ENCODE data around the gene SCYL2. TPM values are rescaled to one million over a fixed set of nuclear protein-coding genes. Genes with fewer than 3 reads are reported as not detected.

Gene SCYL2
- total RNA-seq, 4 donors from 2014 or later: 28.9 to 44.9 (median 33.3) TPM

DNA sequence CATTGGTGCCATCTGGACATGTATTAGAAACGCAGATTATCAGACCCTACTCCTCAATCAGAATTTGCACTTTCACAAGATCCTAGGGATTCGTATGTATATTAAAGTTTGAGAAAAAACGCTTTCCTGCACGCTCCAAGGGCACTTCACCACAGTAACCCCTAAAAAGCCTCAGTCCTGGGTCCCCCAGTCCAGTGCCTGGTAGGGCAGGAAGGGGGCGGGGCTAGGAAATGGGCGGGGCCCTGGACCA is 467 bp upstream of the SCYL2 start:
- intact Hi-C loops (cut with DNase I; ENCODE audit: low total_unique reads) (loop anchor here (1.0 to 10.0 kb wide), 4 partner anchors 66 to 1014 kb away; partner anchors contain the start of genes ACTR6, GAS2L3 and UTP20), in situ Hi-C loops (cut with MboI; ENCODE audit: low sequenced_read_pairs in 4 of 4) (no loop called here)
- no peaks in the 10 kb centered on the region for H3K36me3 ChIP-seq
- DNase-seq (peak; percentile 80 to 86), ATAC-seq (peak in 1 of 2 donors; percentile 82)
- peak overlapping the region; percentile 84 to 98 (median 86) for H3K4me3 ChIP-seq
- H3K9me3 ChIP-seq: no peaks in the 10 kb centered on the region
- peaks cover 24% of the 10 kb centered on the region in 2 donors for H3K4me1 ChIP-seq
- TF ChIP-seq POLR2A (IDR thresholded peaks at IDR 0.05): no peak
- TF ChIP-seq, protein P1, sequence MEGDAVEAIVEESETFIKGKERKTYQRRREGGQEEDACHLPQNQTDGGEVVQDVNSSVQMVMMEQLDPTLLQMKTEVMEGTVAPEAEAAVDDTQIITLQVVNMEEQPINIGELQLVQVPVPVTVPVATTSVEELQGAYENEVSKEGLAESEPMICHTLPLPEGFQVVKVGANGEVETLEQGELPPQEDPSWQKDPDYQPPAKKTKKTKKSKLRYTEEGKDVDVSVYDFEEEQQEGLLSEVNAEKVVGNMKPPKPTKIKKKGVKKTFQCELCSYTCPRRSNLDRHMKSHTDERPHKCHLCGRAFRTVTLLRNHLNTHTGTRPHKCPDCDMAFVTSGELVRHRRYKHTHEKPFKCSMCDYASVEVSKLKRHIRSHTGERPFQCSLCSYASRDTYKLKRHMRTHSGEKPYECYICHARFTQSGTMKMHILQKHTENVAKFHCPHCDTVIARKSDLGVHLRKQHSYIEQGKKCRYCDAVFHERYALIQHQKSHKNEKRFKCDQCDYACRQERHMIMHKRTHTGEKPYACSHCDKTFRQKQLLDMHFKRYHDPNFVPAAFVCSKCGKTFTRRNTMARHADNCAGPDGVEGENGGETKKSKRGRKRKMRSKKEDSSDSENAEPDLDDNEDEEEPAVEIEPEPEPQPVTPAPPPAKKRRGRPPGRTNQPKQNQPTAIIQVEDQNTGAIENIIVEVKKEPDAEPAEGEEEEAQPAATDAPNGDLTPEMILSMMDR (IDR thresholded peaks at IDR 0.05 in 4 of 5, conservative IDR thresholded peaks at IDR 0.05 in 1 of 5): no peak
- H3K27me3 ChIP-seq: no peaks in the 10 kb centered on the region
- H3K27ac ChIP-seq: peak overlapping the region; percentile 91 to 96 (median 95)

DNA sequence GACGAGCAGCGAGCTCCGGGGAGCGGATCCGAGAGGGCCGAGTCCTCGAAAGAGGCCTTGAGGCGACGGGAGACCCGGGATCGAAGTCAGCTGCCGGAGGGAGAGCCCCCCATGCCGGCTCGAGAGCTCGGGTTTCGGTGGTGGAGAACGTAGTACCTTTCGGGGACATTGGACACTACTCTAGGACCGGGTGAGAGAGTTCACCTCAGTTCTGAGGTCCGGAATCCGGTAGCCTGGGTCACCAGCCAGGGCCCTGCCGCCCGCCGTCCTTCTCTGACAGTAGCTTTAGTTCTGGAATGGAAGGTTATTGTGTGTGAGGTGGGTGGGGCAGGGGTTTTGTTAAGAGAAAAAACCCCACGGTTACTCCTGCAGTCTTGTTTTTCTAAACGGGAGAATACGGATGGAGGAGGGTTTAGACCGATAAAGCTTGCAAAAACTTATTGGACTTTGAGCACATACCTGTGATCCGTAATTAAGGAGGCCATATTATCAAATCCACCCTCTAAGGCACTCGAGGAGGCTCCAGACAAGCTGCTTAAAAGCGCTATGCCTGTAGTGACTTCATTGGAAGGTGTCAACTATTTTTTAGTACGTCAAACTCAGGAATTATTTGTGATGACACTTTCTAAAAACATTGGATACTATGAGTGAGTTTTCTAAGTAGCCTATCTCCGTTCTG is 765 bp downstream of the SCYL2 start:
- Histone ChIP-seq H3K4me3 (peak overlapping the region; percentile 84 to 98 (median 86)), H3K4me1 (peaks cover 24% of the 10 kb centered on the region in 2 donors), H3K36me3 (no peaks in the 10 kb centered on the region), H3K27ac (peak overlapping the region; percentile 91 to 96 (median 95)), H3K27me3 (no peaks in the 10 kb centered on the region), H3K9me3 (no peaks in the 10 kb centered on the region)
- in situ Hi-C loops (cut with MboI; ENCODE audit: low sequenced_read_pairs in 4 of 4) (no loop called here), intact Hi-C loops (cut with DNase I; ENCODE audit: low total_unique reads) (loop anchor here (2.0 to 10.0 kb wide), 4 partner anchors 33 to 1013 kb away; partner anchors contain the start of genes ACTR6, GAS2L3 and UTP20)
- DNase-seq (peak; percentile 3 to 21), ATAC-seq (peak; percentile 16 to 32)
- TF ChIP-seq, protein P1 (IDR thresholded peaks at IDR 0.05 in 4 of 5, conservative IDR thresholded peaks at IDR 0.05 in 1 of 5): no peak
- TF ChIP-seq POLR2A (IDR thresholded peaks at IDR 0.05): peak in 1 of 2 donors; percentile 20

DNA sequence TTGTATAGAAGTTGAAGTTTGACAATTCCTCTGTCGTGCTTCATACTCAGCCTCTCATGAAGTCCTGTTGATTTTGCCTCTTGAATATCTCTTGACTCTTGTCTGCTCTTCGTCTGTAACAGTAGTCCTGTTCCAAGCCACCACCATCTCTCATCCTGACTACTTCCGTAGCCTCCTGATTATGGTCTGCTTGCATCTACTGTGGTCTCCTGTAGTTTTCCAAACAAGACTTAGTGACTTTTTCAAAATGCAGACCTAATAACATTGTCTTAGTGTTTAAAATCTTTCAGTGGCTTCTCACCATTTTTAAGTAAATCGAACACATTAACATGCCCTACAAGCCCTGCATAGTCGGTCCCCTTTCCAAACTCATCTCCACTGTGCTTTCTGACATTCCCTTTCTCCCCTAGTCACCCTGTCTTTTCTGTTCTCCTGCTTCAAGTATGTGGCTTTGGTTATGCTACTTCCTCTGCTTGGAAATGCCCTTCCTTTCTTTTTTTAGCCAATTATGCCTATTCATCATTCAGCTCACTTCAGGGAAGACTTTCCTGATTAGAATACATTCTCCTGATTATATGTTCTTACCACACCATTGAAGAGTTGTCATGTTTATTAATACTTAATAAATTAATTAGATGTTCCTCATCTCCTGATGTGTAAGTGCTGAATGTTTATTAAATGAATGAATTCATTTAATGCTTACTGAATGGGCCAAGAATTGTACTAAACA is 2.0 kb downstream of the SCYL2 start:
- Histone ChIP-seq H3K9me3 (no peaks in the 10 kb centered on the region), H3K4me1 (peaks cover 24 to 28% of the 10 kb centered on the region in 2 donors), H3K36me3 (no peaks in the 10 kb centered on the region), H3K27ac (peak overlapping the region in 3 of 4 donors; percentile 91 to 96 (median 94)), H3K27me3 (no peaks in the 10 kb centered on the region), H3K4me3 (peak overlapping the region; percentile 84 to 98 (median 86))
- intact Hi-C loops (cut with DNase I; ENCODE audit: low total_unique reads): loop anchor here (2.0 to 10.0 kb wide), 2 partner anchors 34 to 306 kb away; partner anchors contain the start of gene GAS2L3
- in situ Hi-C loops (cut with MboI; ENCODE audit: low sequenced_read_pairs in 4 of 4): no loop called here
- ATAC-seq (no peak), DNase-seq (no peak)
- no peak for TF ChIP-seq POLR2A (IDR thresholded peaks at IDR 0.05)
- TF ChIP-seq, protein P1 (IDR thresholded peaks at IDR 0.05 in 4 of 5, conservative IDR thresholded peaks at IDR 0.05 in 1 of 5): no peak

DNA sequence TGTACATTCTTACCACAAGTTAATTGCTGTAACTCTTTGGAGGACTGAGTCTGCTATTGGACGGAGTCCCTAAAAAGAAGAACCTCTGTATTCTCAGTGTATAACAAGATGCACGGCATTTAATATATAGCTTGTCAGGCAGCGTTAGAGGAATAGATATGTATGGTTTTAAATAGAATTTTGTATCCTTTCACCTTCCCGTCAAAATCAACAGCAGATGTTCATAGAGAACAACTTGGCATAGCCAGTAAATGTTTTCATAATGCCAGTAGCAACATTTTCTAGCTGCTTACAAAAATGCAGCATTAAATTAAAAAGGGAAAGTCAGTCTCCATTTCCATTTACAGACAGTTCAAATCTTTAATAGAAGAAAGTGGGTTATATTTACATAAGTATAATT is 6.8 kb downstream of the SCYL2 start:
- no peak overlapping the region for H3K4me3 ChIP-seq
- TF ChIP-seq POLR2A (IDR thresholded peaks at IDR 0.05): no peak
- TF ChIP-seq, protein P1 (IDR thresholded peaks at IDR 0.05 in 4 of 5, conservative IDR thresholded peaks at IDR 0.05 in 1 of 5): no peak
- no peaks in the 10 kb centered on the region for H3K9me3 ChIP-seq
- no peak overlapping the region for H3K27ac ChIP-seq
- in situ Hi-C loops (cut with MboI; ENCODE audit: low sequenced_read_pairs in 4 of 4) (no loop called here), intact Hi-C loops (cut with DNase I; ENCODE audit: low total_unique reads) (no loop called here)
- H3K4me1 ChIP-seq: peaks cover 14 to 15% of the 10 kb centered on the region in 2 donors
- H3K27me3 ChIP-seq: no peaks in the 10 kb centered on the region
- no peaks in the 10 kb centered on the region for H3K36me3 ChIP-seq
- ATAC-seq: no peak
- no peak for DNase-seq

Data from gastrocnemius medialis (tissue), 4 donors.